Airway epithelial cell (primary cell): ENCODE results near the gene MYO1G. TPM values are rescaled to one million over a fixed set of nuclear protein-coding genes. Genes with fewer than 3 reads are reported as not detected.

Experiments used
- total RNA-seq: library from RNA; depleted of rRNA; stranded (reverse); fragments of >200 nt; gene quantifications from 2 replicates; pipeline ENCODE4 v1.2.3, GENCODE V29; 2015

The MYO1G gene
- not detected in 2 replicates for total RNA-seq

DNA sequence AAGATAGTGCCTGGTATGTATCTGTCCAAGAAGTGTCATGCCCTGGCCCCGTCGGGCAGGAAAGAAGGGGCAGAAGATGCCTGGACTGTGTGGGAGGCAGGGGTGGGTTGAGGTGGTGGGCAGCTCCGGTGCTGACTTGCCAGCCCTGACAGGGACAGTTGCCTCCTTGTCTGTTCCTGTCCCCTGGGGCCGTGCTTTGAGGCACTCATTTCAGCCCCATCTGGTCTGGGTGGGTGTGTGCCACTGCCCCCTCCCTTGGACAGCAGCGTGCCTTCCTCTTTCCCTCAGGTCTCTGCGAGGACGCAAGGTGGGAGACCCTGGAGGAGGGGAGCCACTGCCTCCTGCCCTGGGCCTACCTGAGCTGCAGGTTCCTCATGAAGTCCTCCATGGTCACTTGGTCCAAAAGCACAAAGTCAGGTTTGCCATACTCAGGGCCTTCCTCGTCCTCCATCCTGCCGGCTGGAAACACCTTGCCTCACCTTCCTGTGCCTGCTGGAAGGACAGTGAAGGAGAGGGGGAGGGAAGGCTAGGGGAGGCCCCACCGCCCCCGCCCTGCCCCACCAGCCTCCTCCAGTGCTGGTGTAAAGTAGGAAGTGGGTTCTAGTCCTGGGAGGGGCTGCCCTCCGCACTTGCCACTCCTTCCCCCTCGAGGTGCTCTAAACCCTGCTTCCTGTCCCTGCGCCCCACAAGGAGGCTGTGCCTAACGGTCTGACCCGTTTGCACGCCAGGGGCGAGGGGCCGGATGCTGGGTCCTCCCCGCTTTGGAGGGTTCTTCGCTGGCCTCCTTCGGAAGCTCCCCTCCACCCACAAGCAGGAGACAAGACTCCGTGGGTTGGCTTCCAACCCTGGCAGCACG lies at the start of gene MYO1G:
Gene MYO1G (minus strand): TSS at position 505 of the 856 bp plus-strand sequence. CDS start 54 bp downstream, at position 451.

DNA sequence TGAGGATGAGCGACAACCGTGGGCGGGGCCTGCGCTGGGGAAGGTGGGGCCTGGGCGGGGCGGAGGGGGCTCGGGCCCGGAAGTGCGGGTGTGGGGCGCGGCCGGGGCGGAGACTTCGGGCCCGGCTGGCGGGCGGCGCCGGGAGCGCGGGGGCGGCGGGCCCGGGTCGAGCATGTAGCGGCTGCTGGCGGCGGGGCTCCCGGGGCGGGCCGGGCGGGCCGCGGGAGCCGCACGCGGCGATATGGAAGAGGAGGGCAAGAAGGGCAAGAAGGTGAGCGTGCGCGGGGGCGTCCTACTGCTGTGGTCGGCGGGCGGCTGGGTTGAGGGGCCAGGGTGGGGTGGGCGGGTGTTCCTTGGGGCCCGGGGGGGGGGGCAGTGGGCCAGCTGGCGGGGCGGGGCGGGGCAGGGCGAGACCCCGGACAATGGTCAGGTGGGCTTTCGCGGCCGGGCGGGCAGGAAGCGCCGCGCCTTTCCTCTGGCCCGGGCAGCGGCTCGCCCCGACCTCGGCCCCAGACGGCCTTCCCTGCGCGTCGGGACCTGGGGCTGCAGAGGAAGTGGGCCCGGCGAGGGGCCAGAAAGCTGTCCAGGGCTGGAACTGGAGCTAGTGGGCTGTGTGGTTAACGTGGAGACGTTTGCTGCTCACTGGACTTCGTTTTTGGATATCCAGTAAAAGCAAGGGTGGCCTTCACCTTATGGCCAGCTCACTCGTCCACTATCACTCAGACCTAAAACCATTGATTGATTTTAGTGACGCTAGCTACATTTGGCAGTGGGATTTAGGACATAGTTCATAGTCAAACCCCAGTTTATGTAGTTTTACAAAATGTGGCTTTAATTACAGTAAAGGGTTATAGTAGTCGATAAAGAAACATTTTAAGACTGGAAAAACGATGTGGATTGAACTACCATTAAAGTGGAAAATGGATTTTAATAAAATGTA lies 21.5 kb upstream of the MYO1G start, which contains the start of gene CCM2:
Gene CCM2 (plus strand): TSS at position 109 of the 940 bp plus-strand sequence. CDS start 133 bp downstream, at position 242.

Other genes starting within 250 kb of the MYO1G start
- gene ZMIZ2, start 230.2 kb downstream of the MYO1G start, total RNA-seq = 13.1 and 18.0 TPM in 2 replicates
- 4,781 and 4,877 TPM in 2 replicates for gene PPIA, start 182.3 kb downstream of the MYO1G start, total RNA-seq
- gene H2AZ2, start 130.9 kb downstream of the MYO1G start, total RNA-seq = 154 and 171 TPM in 2 replicates
- 6.2 and 9.8 TPM in 2 replicates for gene PURB, start 93.5 kb downstream of the MYO1G start, total RNA-seq
- gene CCM2, start 21.2 kb upstream of the MYO1G start, total RNA-seq = 44.0 and 54.0 TPM in 2 replicates
- 1.8 and 2.5 TPM in 2 replicates for gene NACAD, start 110.0 kb upstream of the MYO1G start, total RNA-seq
- 73.0 and 86.7 TPM in 2 replicates for gene TBRG4, start 132.7 kb upstream of the MYO1G start, total RNA-seq
- not detected in 2 replicates for gene RAMP3, start 178.8 kb upstream of the MYO1G start, total RNA-seq